ENCODE results near the gene KDM2A.

- TF ChIP-seq EZH2 (IDR thresholded peaks at IDR 0.05; ENCODE audit: insufficient read depth, low read length), result no peak
- TF ChIP-seq, protein P1, sequence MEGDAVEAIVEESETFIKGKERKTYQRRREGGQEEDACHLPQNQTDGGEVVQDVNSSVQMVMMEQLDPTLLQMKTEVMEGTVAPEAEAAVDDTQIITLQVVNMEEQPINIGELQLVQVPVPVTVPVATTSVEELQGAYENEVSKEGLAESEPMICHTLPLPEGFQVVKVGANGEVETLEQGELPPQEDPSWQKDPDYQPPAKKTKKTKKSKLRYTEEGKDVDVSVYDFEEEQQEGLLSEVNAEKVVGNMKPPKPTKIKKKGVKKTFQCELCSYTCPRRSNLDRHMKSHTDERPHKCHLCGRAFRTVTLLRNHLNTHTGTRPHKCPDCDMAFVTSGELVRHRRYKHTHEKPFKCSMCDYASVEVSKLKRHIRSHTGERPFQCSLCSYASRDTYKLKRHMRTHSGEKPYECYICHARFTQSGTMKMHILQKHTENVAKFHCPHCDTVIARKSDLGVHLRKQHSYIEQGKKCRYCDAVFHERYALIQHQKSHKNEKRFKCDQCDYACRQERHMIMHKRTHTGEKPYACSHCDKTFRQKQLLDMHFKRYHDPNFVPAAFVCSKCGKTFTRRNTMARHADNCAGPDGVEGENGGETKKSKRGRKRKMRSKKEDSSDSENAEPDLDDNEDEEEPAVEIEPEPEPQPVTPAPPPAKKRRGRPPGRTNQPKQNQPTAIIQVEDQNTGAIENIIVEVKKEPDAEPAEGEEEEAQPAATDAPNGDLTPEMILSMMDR (IDR thresholded peaks at IDR 0.05; ENCODE audit: insufficient read depth, low read depth, low read length), result no peak
Measured at GRCh38 chr11:67256477-67257135, 137.5 kb downstream of the KDM2A start.

Measured in astrocyte (in vitro differentiated cells and primary cell).